HEK293 (cell line): Measurements from ENCODE around the gene LRBA.
"Not testable (repeated sequence)": the region's sequence is repeated elsewhere in the genome, so short reads cannot be mapped to it uniquely, and the experiment has no call there.

Source experiments
- CTCF ChIA-PET: fragments of 350-600 bp; formaldehyde crosslinking; extraction: SDS; loops from one replicate; lab custom pipeline; 2021; ENCODE audit warnings: antibody characterized with exemption; lab: Yijun Ruan, JAX
- POLR2A ChIA-PET: fragments of 300-600 bp; formaldehyde crosslinking; extraction: SDS; loops from one replicate; lab custom pipeline; 2020; ENCODE audit warnings: antibody characterized with exemption, inconsistent platforms; lab: Yijun Ruan, JAX
- H3K27ac ChIP-seq: fragments of 200-500 bp; sonication (Bioruptor generic); 2 replicates; pipeline ENCODE4 v1.5.1; 2014; ENCODE audit warnings: low read depth, low read length, control low read depth, inconsistent platforms; ENCODE audit errors: extremely low read depth
- H3K36me3 ChIP-seq, 2 experiments: fragments of 200-500 bp in 1 of 2; sonication (Bioruptor generic) in 1 of 2; 1 replicate in 1 of 2; 2 replicates in 1 of 2; pipeline ENCODE4 v1.5.1; 2014 to 2017; ENCODE audit warnings: inconsistent platforms in 2 of 2, low read length in 2 of 2; ENCODE audit not compliant: control insufficient read depth in 2 of 2, insufficient read depth in 1 of 2
- H3K4me1 ChIP-seq: fragments of 200-500 bp; sonication (Bioruptor generic); 2 replicates; pipeline ENCODE4 v1.5.1; 2014; ENCODE audit warnings: mild to moderate bottlenecking, low read length, inconsistent platforms; ENCODE audit not compliant: control insufficient read depth, insufficient read depth
- H3K4me3 ChIP-seq: 2 replicates; pipeline ENCODE4 v1.5.1; 2011; ENCODE audit warnings: low read depth, mild to moderate bottlenecking, control low read depth, low read length, moderate library complexity
- H3K9me3 ChIP-seq: fragments of 200-500 bp; sonication (Bioruptor generic); 2 replicates; pipeline ENCODE4 v1.5.1; 2014; ENCODE audit warnings: low read depth, low read length, inconsistent platforms; ENCODE audit not compliant: control insufficient read depth, insufficient read depth
- HOXA7 ChIP-seq: sonication (generic); formaldehyde crosslinking; IDR thresholded peaks from 2 replicates; pipeline ENCODE4 v1.8.1; 2022; ENCODE audit warnings: missing genetic modification reagents, borderline replicate concordance
- KLF10 ChIP-seq: fragments of 450-650 bp; IDR thresholded peaks from 2 replicates; pipeline ENCODE4 v1.5.1; 2018; ENCODE audit warnings: missing biosample characterization, mild to moderate bottlenecking, missing genetic modification characterization
- MEIS1 ChIP-seq: sonication (generic); formaldehyde crosslinking; IDR thresholded peaks from 2 replicates; pipeline ENCODE4 v1.8.1; 2022; ENCODE audit warnings: missing genetic modification reagents, mild to moderate bottlenecking, borderline replicate concordance
- PATZ1 ChIP-seq: fragments of 450-650 bp; formaldehyde crosslinking; IDR thresholded peaks from 2 replicates; pipeline ENCODE4 v1.5.1; 2016; ENCODE audit warnings: missing biosample characterization, missing genetic modification characterization
- PRDM1 ChIP-seq: fragments of 450-650 bp; formaldehyde crosslinking; IDR thresholded peaks from 2 replicates; pipeline ENCODE4; 2016; ENCODE audit warnings: missing biosample characterization, missing genetic modification characterization
- REPIN1 ChIP-seq: fragments of 450-650 bp; formaldehyde crosslinking; IDR thresholded peaks from 2 replicates; pipeline ENCODE4 v1.5.1; 2017; ENCODE audit warnings: missing biosample characterization, missing genetic modification characterization, low read depth
- SALL2 ChIP-seq: fragments of 450-650 bp; formaldehyde crosslinking; IDR thresholded peaks from 2 replicates; pipeline ENCODE4 v1.5.0; 2017; ENCODE audit warnings: missing biosample characterization, mild to moderate bottlenecking, missing genetic modification characterization, borderline replicate concordance
- ZBTB21 ChIP-seq: fragments of 450-650 bp; formaldehyde crosslinking; IDR thresholded peaks from 2 replicates; pipeline ENCODE4 v1.5.1; 2017; ENCODE audit warnings: missing biosample characterization, missing genetic modification characterization
- ZNF10 ChIP-seq: fragments of 450-650 bp; formaldehyde crosslinking; IDR thresholded peaks from 2 replicates; pipeline ENCODE4 v1.5.1; 2017; ENCODE audit warnings: missing biosample characterization, missing genetic modification characterization
- ZNF146 ChIP-seq: fragments of 450-650 bp; formaldehyde crosslinking; IDR thresholded peaks from 2 replicates; pipeline ENCODE4 v1.5.1; 2016; ENCODE audit warnings: missing biosample characterization, missing genetic modification characterization
- ZNF2 ChIP-seq: fragments of 450-650 bp; formaldehyde crosslinking; IDR thresholded peaks from 2 replicates; pipeline ENCODE4 v1.5.1; 2016; ENCODE audit warnings: missing biosample characterization, missing genetic modification characterization
- ZNF311 ChIP-seq: fragments of 450-650 bp; formaldehyde crosslinking; IDR thresholded peaks from 2 replicates; pipeline ENCODE4 v1.5.1; 2017; ENCODE audit warnings: missing biosample characterization, missing genetic modification characterization, borderline replicate concordance
- ZNF366 ChIP-seq: fragments of 450-650 bp; formaldehyde crosslinking; conservative IDR thresholded peaks from 2 replicates; pipeline ENCODE4 v1.5.1; 2016; ENCODE audit warnings: missing biosample characterization, missing genetic modification characterization
- ZNF398 ChIP-seq: fragments of 450-650 bp; formaldehyde crosslinking; IDR thresholded peaks from 2 replicates; pipeline ENCODE4 v1.5.1; 2017; ENCODE audit warnings: missing biosample characterization, missing genetic modification characterization
- ZNF416 ChIP-seq: fragments of 450-650 bp; formaldehyde crosslinking; IDR thresholded peaks from 2 replicates; pipeline ENCODE4 v1.5.1; 2016; ENCODE audit warnings: missing biosample characterization, missing genetic modification characterization
- ZNF514 ChIP-seq: fragments of 450-650 bp; formaldehyde crosslinking; IDR thresholded peaks from 2 replicates; pipeline ENCODE4 v1.5.1; 2016; ENCODE audit warnings: missing biosample characterization, missing genetic modification characterization
- ZNF518A ChIP-seq: fragments of 450-650 bp; formaldehyde crosslinking; conservative IDR thresholded peaks from 2 replicates; pipeline ENCODE4 v1.5.1; 2016; ENCODE audit warnings: low read depth, missing biosample characterization, missing genetic modification characterization
- ZNF521 ChIP-seq: fragments of 450-650 bp; formaldehyde crosslinking; IDR thresholded peaks from 2 replicates; pipeline ENCODE4 v1.5.1; 2017; ENCODE audit warnings: missing biosample characterization, mild to moderate bottlenecking, missing genetic modification characterization
- TF ChIP-seq, protein P1 (sequence below): fragments of 450-650 bp; formaldehyde crosslinking; IDR thresholded peaks from 2 replicates; pipeline ENCODE4 v1.5.1; 2016; ENCODE audit warnings: missing biosample characterization, missing genetic modification characterization
- TF ChIP-seq, protein P2 (sequence below): fragments of 450-650 bp; formaldehyde crosslinking; IDR thresholded peaks from 2 replicates; pipeline ENCODE4 v1.5.1; 2016; ENCODE audit warnings: missing biosample characterization, missing genetic modification characterization

LRBA gene

DNA sequence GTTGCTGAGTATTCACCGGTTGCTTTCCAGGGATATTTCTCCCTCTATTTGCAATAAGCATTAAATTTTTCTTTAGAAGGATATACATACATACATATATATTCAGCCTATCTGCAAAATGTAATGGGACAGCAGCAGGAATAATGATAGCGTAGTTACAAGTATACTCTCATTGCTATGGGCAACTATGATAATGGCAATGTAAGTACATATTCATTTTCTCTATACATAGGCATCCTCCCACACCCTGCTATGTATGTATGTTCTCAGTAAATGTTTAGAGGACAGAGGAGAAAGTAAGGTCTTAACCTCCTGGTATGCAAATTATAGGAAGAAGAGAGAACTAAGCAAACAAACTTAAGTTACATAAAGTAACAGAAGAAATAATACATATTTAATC is 452.8 kb downstream of the LRBA start:
- Histone ChIP-seq H3K27ac (no peak overlapping the region), H3K4me3 (no peak overlapping the region), H3K9me3 (no peaks in the 10 kb centered on the region), H3K4me1 (no peaks in the 10 kb centered on the region), H3K36me3 (no peaks in the 10 kb centered on the region)
- ChIA-PET POLR2A (no interaction called here), CTCF (no interaction called here)
- no peak for TF ChIP-seq ZNF10 (tag by site-specific recombination)
- TF ChIP-seq ZNF398, result no peak
- no peak for TF ChIP-seq ZNF366 (tag by site-specific recombination)
- TF ChIP-seq PATZ1 (tag by site-specific recombination), result no peak
- TF ChIP-seq KLF10, result no peak

DNA sequence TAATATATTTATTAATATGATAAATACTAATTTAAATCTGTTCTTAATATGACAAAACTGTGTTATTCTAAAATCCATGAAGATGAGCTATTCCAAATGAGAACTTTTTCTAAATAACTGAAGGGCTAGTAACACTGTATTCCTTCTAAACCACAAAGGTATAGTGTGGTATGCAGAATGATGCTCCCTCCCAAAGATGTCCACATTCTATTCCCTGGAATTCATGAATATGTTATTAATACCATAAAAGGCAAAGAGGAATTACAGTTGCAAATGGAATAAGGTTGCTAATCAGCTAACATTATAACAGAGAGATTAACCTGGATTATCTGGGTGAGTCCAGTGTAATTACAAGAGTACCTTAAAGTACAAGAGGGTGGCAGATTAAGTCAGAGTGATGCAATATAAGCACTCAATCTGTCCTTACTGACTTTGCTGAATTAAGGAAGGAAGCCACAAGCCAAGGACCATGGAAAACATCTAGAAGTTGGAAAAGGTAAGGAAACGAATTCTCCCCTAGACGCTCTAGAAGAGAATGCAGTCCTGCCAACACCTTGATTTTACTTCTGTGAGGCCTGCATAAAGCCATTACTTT is 453.8 kb downstream of the LRBA start:
- H3K27ac ChIP-seq, result no peak overlapping the region
- no peaks in the 10 kb centered on the region for H3K9me3 ChIP-seq
- no peaks in the 10 kb centered on the region for H3K36me3 ChIP-seq
- no peak overlapping the region for H3K4me3 ChIP-seq
- TF ChIP-seq PRDM1 (tag by site-specific recombination) (no peak), ZNF311 (tag by site-specific recombination) (no peak), ZNF146 (tag by site-specific recombination) (no peak), ZBTB21 (tag by site-specific recombination) (no peak), SALL2 (tag by site-specific recombination) (no peak), MEIS1 (CRISPR knock-in tag) (no peak), ZNF416 (tag by site-specific recombination) (no peak), ZNF10 (tag by site-specific recombination) (no peak), ZNF2 (no peak), ZNF518A (tag by site-specific recombination) (no peak), ZNF514 (tag by site-specific recombination) (no peak), HOXA7 (CRISPR knock-in tag) (no peak), REPIN1 (no peak), ZNF521 (no peak)
- TF ChIP-seq, protein P1, sequence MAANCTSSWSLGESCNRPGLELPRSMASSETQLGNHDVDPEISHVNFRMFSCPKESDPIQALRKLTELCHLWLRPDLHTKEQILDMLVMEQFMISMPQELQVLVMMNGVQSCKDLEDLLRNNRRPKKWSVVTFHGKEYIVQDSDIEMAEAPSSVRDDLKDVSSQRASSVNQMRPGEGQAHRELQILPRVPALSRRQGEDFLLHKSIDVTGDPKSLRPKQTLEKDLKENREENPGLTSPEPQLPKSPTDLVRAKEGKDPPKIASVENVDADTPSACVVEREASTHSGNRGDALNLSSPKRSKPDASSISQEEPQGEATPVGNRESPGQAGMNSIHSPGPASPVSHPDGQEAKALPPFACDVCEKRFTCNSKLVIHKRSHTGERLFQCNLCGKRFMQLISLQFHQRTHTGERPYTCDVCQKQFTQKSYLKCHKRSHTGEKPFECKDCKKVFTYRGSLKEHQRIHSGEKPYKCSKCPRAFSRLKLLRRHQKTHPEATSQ (tag by site-specific recombination), result no peak
- TF ChIP-seq, protein P2, sequence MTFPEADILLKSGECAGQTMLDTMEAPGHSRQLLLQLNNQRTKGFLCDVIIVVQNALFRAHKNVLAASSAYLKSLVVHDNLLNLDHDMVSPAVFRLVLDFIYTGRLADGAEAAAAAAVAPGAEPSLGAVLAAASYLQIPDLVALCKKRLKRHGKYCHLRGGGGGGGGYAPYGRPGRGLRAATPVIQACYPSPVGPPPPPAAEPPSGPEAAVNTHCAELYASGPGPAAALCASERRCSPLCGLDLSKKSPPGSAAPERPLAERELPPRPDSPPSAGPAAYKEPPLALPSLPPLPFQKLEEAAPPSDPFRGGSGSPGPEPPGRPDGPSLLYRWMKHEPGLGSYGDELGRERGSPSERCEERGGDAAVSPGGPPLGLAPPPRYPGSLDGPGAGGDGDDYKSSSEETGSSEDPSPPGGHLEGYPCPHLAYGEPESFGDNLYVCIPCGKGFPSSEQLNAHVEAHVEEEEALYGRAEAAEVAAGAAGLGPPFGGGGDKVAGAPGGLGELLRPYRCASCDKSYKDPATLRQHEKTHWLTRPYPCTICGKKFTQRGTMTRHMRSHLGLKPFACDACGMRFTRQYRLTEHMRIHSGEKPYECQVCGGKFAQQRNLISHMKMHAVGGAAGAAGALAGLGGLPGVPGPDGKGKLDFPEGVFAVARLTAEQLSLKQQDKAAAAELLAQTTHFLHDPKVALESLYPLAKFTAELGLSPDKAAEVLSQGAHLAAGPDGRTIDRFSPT, result no peak
- ChIA-PET POLR2A (no interaction called here), CTCF (no interaction called here)
- H3K4me1 ChIP-seq, result no peaks in the 10 kb centered on the region

- H3K36me3 ChIP-seq, H3K4me1 ChIP-seq, H3K4me3 ChIP-seq, CTCF ChIA-PET, POLR2A ChIA-PET, H3K9me3 ChIP-seq, H3K27ac ChIP-seq: not testable (repeated sequence)
Observed at GRCh38 chr4:150557811-150558210, 457.3 kb downstream of the LRBA start.
